Activated CD8-positive, alpha-beta memory T cell treated with anti-CD3 and anti-CD28 coated beads, Interleukin-2, amount 50 U/mL, for 24 hours (primary cell): Measurements from ENCODE around the gene BHLHA9.
A peak's percentile ranks its signal among the peaks of the same experiment; 100 is the strongest.

Source experiments
- DNase-seq: peaks from one replicate; pipeline ENCODE4 v3.0.0-alpha.2; 2020; ENCODE audit errors: extremely low read depth

Gene BHLHA9

DNA sequence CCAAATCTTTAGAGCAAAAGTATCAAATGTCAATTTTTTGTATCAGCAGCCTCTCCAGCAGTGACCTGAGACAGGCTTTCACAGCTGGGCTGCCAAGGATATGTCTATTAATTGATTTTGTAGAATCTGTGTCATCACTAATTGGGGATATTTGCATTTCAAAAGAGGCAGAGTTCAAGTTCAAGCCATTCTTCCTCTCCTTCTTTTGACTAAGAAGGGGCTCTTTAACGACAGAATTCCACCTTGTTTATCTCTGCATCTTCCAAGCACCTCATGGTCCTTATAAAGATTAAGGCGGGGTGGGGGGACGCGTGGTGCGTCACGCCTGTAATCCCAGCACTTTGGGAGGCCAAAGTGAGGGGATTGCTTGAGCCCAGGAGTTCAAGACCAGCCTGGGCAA lies 15.2 kb upstream of the BHLHA9 start:
- no peak for DNase-seq

- DNase-seq = no peak
These were observed 13.5 kb upstream of the BHLHA9 start for GRCh38 chr17:1256699-1257098.

GRCh38 chr17:1260086-1260769 lies 10.0 kb upstream of the BHLHA9 start:
- no peak for DNase-seq

GRCh38 chr17:1260770-1261161 lies 9.5 kb upstream of the BHLHA9 start:
- no peak for DNase-seq

GRCh38 chr17:1264196-1264595 lies 6.0 kb upstream of the BHLHA9 start:
- DNase-seq = no peak

GRCh38 chr17:1267471-1267943 lies 2.7 kb upstream of the BHLHA9 start:
- DNase-seq = no peak

DNA sequence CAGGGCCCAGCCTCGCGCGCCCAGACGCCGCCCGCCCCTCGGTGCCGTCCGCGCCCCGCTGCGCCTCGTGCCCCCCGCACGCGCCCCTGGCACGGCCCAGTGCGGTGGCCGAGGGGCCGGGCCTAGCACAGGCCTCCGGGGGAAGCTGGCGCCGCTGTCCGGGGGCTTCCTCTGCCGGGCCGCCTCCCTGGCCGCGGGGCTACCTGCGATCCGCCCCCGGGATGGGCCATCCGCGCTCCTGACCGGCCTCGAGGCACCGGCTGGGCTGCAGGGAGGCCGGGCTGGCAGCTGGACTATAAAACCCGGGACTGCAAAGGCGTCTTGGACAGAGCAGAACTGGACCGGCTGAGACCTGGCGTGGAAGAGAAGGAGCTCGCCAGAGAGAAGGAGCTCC lies 783 bp downstream of the BHLHA9 start:
- DNase-seq = no peak

- no peak for DNase-seq
These were observed 1.2 kb downstream of the BHLHA9 start for GRCh38 chr17:1271441-1271840.

DNA sequence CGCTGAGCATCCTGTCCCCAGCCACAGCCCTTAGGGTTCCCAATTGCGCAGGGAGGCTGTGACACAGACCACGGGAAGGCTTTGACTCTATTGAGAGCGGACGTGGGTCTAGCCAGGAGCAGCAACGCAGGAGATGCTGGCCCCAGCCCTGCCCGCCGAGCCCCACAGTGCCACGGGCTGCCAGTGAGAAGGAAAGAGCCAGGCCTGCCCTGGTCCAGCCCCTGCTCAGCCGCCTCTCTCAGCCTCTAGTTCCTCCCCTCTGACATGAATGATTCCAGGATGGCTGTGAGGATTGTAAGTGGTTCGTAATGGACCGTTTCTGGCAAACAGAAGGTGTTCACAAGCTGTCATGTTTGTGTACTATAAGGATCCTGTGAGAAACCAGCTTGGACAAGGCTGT lies 2.5 kb downstream of the BHLHA9 start:
- no peak for DNase-seq

GRCh38 chr17:1273492-1274244 lies 3.4 kb downstream of the BHLHA9 start:
- DNase-seq = no peak

DNA sequence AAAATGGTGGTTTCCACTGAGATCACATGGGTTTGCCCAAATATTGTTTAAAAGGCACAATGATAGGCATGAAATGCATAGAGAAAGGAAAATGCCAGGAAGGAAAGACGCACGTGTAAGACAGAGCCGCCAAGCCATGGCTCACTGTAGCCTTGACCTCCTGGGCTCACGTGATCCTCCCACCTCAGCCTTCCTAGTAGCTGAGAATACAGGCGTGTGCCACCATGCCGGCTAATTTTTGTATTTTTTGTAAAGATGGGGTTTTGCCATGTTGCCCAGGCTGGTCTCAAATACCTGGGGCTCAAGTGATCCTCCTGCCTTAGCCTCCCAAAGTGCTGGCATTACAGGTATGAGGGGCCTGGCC lies 4.0 kb downstream of the BHLHA9 start:
- no peak for DNase-seq

- DNase-seq = no peak
These were observed 5.1 kb downstream of the BHLHA9 start for GRCh38 chr17:1275205-1275961.

GRCh38 chr17:1275962-1276736 lies 5.9 kb downstream of the BHLHA9 start:
- peak; percentile 38 for DNase-seq

GRCh38 chr17:1280652-1281051 lies 10.4 kb downstream of the BHLHA9 start:
- DNase-seq = no peak

DNA sequence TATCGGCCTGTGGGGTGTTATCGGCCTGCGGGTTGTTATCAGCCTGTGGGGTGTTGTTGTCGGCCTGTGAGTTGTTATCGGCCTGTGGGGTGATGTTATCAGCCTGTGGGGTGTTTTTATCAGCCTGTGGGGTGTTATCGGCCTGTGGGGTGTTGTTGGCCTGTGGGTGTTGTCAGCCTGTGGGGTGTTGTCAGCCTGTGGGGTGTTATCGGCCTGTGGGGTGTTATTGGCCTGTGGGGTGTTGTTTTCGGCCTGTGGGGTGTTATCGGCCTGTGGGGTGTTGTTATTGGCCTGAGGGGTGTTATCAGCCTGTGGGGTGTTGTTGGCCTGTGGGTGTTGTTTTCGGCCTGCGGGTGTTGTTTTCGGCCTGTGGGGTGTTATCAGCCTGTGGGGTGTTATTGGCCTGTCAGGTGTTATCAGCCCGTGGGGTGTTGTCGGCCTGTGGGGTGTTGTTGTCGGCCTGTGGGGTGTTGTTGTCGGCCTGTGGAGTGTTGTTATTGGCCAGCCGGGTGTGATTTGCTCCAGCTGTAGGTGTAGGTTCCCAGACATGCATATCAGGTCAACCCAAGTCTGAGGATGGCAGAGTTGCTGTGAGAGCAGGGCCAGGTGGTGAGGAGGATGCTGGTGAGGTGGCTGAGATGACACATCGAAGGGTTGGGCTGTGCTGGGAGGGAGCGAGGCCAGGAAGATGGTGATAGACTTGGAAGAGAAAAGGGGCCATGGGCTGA lies 16.3 kb downstream of the BHLHA9 start:
- no peak for DNase-seq

DNA sequence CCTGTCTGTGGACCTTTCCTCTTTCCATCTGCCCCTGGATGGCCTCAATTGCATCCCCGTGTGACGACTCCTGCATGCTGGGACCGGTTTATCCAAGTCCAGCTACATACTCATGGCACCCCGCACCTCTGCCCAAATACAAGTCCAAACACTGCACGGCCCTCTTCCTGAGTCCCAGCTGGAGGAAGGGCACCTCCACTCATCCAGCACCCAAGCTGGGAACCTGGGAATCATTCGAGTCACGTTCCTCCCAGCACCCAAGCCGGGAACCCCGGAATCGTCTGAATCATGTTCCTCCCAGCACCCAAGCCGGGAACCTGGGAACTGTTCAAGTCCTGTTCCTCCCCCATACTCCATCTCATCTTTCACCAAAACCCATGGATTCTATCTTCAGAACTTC lies 19.5 kb downstream of the BHLHA9 start:
- no peak for DNase-seq

- DNase-seq = no peak
These were observed 20.4 kb downstream of the BHLHA9 start for GRCh38 chr17:1290676-1291075.

GRCh38 chr17:1294157-1294717 lies 24.0 kb downstream of the BHLHA9 start:
- DNase-seq = peak; percentile 47

- no peak for DNase-seq
These were observed 28.4 kb downstream of the BHLHA9 start for GRCh38 chr17:1298606-1299005.

GRCh38 chr17:1299552-1300370 lies 29.5 kb downstream of the BHLHA9 start:
- DNase-seq = no peak
